Adrenal gland (tissue), 5 donors: ENCODE measurements around the gene AOPEP.

Experiments
- CTCF ChIP-seq, 6 experiments: fragments of 450-650 bp in 4 of 6; fragments of 200-600 bp in 2 of 6; sonication (generic) in 1 of 6; IDR thresholded peaks; 1 replicate in 5 of 6; 2 replicates in 1 of 6; pipeline versions ENCODE4 v1.5.1 to v1.8.0; 2016 to 2021; ENCODE audit warnings: antibody characterized with exemption in 6 of 6, mild to moderate bottlenecking in 2 of 6, moderate library complexity in 1 of 6
- POLR2A ChIP-seq, 2 donors: fragments of 450-650 bp; IDR thresholded peaks; one replicate each; pipeline ENCODE4 v1.6.1; 2017; ENCODE audit warnings: antibody characterized with exemption in 2 of 2, mild to moderate bottlenecking in 2 of 2, moderate library complexity in 1 of 2
- donor health status: DM: no; HTN: no; CAD: no.

GRCh38 chr9:94853887-94854286 is 127.4 kb downstream of the AOPEP start:
- no peak for TF ChIP-seq CTCF (IDR thresholded peaks at IDR 0.05)
- TF ChIP-seq POLR2A (IDR thresholded peaks at IDR 0.05): no peak
